ENCODE measurements around the gene DYNC1LI1.
A peak's percentile ranks its signal among the peaks of the same experiment; 100 is the strongest.

DYNC1LI1 gene

GRCh38 chr3:32570421-32571191 lies at the start of gene DYNC1LI1:
Gene DYNC1LI1 (minus strand): TSS chr3:32570858. CDS start chr3:32570770, 88 bp downstream.
- DNase-seq = peak; percentile 95

- no peak for DNase-seq
These were observed 48.7 kb upstream of the DYNC1LI1 start for GRCh38 chr3:32619395-32619794.

DNA sequence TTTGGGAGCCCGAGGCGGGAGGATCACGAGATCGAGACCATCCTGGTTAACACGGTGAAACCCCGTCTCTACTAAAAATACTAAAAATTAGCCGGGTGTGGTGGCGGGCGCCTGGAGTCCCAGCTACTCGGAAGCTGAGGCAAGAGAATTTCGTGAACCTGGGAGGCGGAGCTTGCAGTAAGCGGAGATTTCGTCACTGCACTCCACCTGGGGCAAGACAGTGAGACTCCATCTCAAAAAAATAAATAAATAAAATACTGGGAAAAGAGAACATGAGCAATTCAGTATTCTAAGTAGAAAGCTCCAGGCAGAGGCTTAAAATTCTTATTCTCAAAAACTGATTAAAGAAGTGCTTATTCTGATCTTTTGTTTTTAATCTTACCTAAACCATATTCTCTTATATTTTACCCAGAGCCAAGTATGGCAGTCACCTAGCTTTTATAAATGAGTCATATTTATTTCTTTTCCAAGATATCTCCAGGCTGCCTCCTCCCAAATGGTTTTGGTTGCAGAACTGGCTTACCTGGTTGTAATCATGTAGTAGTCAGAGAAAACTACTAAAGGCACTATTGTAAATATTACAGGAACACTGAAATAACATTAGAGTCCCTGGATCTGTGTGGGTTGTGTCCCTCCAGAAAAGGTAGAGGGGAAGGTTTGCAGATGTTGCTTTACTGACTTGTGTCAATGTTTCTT lies 45.8 kb upstream of the DYNC1LI1 start:
- no peak for DNase-seq

GRCh38 chr3:32614956-32615355 lies 44.3 kb upstream of the DYNC1LI1 start:
- DNase-seq = no peak

DNA sequence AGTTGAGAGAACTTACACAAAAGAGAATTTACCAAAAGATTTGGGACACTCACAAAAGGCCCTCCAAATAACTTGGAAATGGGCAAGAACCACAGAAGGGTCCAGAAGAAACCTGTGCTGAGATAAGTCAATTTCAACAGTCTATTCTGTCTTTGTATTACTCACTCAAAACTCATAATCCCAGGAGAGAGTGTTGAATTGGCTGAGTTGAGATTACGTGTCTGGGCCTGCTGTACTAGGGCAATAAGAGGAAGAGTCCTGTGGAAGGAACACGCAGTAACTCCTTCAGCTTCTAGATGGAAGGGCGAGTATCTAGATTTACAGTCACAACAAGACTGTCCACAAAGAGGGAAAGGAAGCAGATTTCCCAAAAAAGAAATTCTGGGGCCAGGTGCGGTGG lies 42.5 kb upstream of the DYNC1LI1 start:
- DNase-seq = no peak

DNA sequence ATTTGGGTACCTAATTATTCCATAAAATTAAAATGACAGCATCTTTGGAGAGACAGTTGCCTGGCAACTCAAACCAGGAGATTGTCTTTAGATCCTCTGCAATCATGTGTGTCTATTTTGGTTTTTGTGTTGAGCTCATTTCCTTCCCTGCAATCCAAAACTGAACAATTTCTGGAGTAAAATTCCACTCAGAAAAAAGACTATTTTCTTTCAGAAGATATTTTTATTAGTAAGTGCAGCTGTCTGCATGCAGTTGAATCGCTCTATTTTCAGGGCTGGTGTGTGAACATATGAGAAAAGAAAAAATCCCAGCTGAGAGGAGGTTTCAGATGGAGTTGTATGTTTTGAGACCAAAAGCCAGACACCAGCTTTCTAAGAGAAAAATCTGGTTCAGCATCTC lies 41.9 kb upstream of the DYNC1LI1 start:
- DNase-seq = no peak

GRCh38 chr3:32607522-32607921 lies 36.9 kb upstream of the DYNC1LI1 start:
- DNase-seq = no peak

DNA sequence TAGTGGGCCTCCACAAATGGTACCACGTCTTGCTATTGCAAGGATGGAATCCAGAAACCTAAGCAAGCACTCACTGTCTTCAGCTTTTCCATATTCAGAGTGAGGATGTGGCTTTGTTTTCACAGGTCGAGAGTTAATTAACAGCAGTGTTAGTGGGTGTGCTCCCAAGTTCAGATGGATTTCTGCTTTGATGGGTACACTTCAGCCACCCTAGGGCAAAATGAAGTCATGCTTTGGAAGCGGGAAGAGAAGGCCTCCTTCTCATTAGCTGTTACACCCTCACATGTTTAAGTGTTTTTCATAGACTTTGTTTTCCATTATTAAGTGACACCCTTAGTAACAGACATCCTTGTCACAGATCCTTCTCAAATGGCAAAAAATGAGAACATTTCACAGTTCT lies 36.3 kb upstream of the DYNC1LI1 start:
- no peak for DNase-seq

DNA sequence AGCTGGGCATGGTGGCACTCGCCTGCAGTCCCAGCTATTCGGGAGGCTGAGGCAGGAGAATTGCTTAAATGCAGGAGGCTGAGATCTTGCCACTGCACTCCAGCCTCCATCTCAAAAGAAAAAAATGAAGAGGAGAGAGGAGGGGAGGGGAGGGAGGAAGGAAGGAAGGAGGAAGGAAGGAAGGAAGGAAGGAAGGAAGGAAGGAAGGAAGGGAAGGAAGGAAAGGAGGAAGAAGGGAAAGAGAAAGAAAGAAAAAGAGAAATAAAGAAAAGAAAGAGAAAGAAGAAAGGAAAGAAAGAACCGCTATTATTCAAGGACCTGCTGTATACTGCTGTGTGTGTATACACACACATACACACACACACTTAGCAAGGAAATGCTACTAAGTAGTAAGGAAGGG lies 35.6 kb upstream of the DYNC1LI1 start:
- DNase-seq = no peak

- DNase-seq = no peak
These were observed 32.4 kb upstream of the DYNC1LI1 start for GRCh38 chr3:32603064-32603463.

GRCh38 chr3:32602206-32602605 lies 31.5 kb upstream of the DYNC1LI1 start:
- no peak for DNase-seq

GRCh38 chr3:32601722-32602121 lies 31.1 kb upstream of the DYNC1LI1 start:
- DNase-seq = no peak

DNA sequence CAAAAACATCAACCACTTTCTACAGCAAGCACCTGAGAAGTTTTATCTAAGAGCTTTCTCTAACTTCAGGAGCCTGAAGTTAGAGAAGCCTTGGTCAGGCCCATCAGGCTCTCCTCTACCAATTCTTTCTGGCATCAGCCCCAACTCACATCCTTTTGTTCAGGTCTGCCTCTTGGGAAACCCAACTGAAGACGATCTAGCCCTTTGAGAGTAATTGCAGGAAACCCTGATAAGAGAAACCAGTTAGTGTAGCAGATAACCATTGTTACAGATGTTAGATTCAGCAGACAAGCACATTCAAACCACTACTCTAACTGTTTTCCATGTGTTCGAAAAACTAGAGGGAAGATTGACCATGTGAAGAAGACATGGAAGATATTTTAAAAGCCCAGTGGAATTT lies 27.0 kb upstream of the DYNC1LI1 start:
- DNase-seq = no peak

- no peak for DNase-seq
These were observed 26.3 kb upstream of the DYNC1LI1 start for GRCh38 chr3:32596909-32597369.

GRCh38 chr3:32596282-32596908 lies 25.7 kb upstream of the DYNC1LI1 start:
- DNase-seq = no peak

GRCh38 chr3:32595323-32595722 lies 24.7 kb upstream of the DYNC1LI1 start:
- DNase-seq = no peak

- no peak for DNase-seq
These were observed 23.4 kb upstream of the DYNC1LI1 start for GRCh38 chr3:32593903-32594525.

GRCh38 chr3:32592696-32593353 lies 22.2 kb upstream of the DYNC1LI1 start:
- no peak for DNase-seq

GRCh38 chr3:32592011-32592410 lies 21.4 kb upstream of the DYNC1LI1 start:
- no peak for DNase-seq

GRCh38 chr3:32591186-32591585 lies 20.5 kb upstream of the DYNC1LI1 start:
- no peak for DNase-seq

DNA sequence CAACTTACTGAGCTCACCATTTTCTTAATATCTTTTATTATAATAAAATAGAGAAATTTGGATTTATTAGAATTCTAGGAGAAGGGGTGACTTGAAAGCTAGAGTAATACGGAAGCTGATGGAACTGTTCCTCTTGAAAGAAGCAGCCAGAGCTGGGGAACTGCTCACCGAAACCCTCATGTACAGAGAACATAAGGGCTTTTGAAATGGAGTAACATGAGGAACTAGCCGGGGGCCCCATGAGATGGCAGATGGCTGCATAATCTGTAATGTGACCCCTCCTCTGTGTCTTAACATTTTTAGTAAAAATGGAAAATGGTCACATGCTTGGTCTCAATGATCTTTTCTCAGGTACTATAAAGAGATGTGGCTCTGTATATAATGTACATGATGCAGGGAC lies 15.7 kb upstream of the DYNC1LI1 start:
- DNase-seq = no peak

- no peak for DNase-seq
These were observed 14.0 kb upstream of the DYNC1LI1 start for GRCh38 chr3:32584660-32585059.

GRCh38 chr3:32583708-32584107 lies 13.1 kb upstream of the DYNC1LI1 start:
- DNase-seq = no peak
